Umbilical cord (tissue), 2 donors: ENCODE data around the gene LY86. TPM values are rescaled to one million over a fixed set of nuclear protein-coding genes. Genes with fewer than 3 reads are reported as not detected.

Experiments
- DNase-seq: peaks from one replicate; pipeline ENCODE4 v3.0.0-alpha.2; 2015; ENCODE audit warnings: low spot score
- total RNA-seq: library from RNA; depleted of rRNA; stranded (reverse); fragments of >200 nt; gene quantifications from one replicate; pipeline ENCODE4 v1.2.3, GENCODE V29; 2014; ENCODE audit warnings: low replicate concordance; ENCODE audit not compliant: insufficient read depth

The LY86 gene
- total RNA-seq, 1 donor from 2014 or later, result 2.2 TPM

DNA sequence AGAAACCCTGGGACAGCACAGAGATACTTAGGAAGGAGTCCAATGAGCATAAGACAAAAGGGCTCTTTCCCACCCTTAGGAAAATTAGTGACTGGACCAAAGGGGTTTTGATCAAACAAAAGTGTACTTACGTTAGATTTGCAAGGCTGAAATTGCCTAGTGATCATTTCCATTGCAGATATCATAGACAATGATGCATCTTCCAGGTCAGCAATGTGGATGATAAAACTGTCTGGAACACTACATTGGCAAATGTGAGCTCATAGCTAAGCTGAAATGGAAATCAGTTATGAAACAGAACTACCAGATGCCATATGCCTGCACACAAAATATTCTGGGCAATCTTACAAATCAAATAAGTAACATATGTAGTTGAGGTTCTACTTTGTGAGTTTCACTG lies 34.0 kb downstream of the LY86 start:
- DNase-seq, result no peak

DNA sequence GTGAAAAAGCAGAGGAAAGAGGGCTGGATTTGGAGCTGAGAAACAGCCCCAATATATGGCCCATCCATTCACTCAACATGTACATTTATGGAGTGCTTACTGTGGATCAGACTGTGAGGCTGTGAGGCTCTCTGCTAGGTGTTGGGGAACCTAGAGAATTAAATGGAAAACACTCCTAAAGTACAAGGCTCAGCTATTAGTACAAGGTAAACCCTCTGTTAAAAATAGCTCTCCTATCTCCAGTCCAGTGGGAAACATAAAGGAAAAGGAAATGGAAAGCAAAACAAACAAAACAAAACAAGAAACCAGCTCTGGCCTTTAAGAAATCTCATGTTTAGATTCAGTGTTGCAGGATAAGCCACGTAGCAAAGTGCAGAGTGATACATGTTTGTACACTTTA lies 35.0 kb downstream of the LY86 start:
- no peak for DNase-seq

DNA sequence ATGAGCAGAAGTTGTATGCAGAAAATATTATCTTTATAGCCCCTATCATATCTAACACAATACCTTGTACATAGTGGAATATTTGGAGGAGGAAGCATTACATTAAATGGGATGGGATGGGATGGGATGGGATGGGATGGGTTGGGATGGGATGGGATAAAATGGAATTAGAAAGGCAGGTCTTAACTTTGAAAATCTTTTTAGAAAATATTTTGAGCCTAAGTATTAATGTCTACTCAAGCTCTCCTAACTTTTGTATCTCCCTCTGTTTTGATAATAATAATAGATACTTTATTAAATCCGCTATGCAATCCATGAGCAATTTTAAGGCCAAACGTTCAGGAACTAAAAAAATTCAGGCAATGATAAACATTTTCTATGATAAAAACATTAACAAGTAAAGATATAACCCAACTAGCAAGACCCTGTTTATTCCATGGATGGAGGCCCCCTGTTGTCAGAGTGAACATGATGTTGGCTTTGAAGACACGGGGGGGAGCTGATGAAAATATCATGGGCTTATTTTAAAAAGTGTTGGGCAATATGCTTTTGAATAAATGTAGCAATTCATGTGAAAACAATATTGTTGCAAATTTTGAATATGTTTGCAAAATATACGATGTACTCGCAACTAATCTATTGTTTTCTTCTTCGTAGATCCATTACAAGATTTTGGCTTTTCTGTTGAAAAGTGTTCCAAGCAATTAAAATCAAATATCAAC lies 35.9 kb downstream of the LY86 start:
- no peak for DNase-seq

DNA sequence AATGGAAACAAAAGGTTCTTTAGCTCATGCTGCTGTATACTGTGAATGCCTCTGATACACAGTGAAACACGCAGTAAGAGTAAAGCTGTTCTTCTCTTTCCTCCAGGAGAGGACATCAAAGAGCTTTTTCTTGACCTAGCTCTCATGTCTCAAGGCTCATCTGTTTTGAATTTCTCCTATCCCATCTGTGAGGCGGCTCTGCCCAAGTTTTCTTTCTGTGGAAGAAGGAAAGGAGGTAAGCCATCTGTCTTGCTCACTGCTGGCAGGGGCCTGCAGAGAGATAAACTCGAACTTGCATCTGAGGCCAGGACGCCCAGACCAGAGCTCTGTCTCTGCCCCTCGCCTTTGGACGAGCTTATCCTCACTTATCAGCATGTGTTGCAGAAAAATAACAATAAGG lies 37.7 kb downstream of the LY86 start:
- peak; percentile 81 for DNase-seq

DNA sequence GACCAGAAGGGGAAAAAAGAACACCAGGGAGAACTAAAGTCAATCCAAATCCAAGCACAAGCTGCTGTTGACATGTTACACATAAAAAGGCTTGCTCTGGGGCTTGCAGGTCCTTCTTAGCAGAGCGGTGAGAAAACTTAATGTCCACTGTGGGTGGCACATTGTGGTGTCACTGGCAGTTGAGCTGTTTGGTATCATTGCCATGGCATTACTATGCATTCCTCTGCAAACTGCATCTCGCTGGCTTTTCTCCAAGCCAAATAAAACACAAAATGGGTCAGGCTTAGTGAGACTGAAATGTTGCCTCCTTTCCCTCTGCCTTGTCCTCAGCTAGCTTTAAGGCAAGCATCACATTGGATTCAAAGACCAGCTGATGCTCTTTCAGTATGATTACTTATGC lies 40.9 kb downstream of the LY86 start:
- DNase-seq, result peak; percentile 52

DNA sequence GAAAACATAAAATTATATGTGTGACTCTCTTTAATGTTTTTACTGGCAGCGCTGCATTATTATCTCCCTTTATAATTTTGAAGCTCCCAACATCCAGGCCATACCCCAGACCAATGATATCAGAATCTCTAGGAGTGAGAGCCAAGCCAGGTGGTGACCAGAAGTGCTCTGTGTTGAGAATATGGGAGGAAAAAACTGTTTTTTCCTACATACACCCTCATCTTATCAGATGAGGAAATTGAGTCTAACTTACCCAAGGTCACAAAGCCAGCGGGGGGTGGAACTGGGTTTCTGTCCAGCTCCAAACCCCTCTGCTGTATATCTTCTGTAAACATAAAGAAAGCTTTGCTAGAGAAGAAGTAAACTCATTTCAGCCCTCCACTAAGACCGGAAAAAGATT lies 42.5 kb downstream of the LY86 start:
- no peak for DNase-seq

DNA sequence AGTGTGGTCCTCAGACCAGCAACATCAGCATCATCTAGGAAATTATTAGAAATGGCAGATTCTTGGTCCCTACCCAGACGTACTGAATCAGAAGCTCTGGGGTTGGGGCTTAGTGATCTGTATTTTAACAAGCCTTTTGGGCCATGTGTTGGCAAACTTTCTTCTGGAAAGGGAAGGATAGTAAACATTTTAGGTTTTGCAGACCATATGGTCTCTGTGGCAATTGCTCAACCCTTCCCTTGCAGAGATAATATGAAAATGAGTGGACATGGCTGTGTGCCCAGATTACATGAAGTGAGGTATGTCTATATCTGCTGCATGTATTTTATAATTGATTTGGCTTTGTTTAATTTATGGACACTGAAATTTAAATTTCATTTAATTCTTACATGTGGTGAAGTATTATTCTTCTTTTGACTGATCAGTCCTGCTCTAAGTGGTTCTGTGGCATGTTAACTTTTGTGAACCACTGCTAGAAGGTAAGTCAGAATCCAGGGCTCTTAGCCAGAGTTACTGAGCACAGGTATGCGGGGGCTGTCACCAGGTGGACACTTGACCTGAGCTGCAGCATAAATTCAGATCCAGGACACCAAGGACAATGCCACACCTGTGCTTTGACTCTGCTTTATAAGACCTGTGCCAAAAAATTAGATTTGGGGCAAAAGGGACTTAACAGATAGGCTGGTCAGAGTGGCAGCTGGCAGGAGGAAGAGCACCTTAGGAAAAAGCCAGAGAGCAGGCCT lies 43.2 kb downstream of the LY86 start:
- DNase-seq, result peak; percentile 89

DNA sequence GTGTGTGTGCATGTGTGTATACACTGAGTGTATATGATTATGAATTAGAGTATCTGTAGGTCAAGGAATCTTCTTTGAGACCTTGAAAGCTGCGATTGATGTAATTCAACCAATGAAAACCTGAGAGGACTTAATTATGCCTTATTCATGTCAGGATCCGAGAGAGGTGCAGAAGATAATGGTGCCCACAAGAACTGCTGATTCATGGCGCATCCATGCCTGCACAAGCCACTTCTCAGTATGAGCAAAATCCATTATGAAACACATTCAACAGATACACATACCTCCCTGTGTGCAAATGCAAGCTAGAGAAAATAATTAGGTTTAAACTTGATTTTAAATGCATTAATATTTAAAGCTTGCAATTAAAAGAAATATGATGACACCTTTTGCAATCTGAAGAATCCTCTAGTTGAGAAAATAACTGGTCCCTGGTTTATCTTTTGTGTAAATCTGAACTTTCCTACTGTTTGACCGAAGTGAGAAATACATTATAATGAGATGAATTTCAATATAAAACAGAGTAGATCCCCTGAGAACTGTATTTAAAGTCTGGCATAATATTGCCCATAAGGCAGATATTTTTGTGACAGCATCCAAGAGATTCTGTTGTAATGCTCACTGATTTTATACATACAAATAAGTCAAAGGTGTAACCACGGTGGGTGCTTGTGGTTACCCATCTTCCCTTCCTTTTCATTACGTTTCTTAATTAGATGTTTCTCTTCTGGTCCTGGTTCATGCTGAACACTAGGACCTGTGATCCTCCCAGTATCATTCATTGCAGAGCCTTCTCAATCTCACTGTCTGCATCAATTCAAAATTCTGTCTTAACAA lies 45.6 kb downstream of the LY86 start:
- no peak for DNase-seq

DNA sequence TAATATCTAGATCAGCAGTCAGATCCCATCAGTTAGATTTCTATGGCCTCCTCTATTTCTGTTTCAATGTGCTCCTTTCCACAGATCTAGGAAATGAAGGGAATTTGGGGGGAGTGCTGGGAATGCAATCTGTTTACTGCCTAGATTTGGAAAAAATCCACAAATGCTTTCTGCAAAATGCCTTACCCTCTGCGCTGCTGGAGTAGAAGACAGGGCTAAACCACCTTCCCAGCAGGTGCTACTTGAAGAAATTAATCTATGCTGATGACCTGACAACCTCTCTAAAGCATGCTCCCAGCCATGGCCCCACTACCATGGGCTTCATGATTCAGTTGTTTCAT lies 46.2 kb downstream of the LY86 start:
- DNase-seq, result no peak

DNA sequence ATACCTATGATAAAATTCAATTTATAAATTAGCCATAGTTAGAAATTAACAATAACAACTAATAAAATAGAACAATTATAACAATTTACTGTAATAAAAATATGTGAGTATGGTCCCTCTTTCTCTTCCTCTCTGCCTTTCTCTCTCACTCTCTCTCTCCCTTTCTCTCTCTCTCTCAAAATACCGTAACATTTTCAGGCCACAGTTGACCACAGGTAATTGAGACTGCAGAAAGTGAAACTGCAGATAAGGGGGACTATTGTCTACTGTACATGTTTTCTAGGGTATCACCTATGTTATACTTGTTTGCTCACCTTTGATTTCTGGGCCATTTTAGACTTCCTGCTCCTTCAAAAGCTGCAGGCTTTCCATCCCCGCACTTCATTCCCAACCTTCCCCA lies 46.8 kb downstream of the LY86 start:
- no peak for DNase-seq

DNA sequence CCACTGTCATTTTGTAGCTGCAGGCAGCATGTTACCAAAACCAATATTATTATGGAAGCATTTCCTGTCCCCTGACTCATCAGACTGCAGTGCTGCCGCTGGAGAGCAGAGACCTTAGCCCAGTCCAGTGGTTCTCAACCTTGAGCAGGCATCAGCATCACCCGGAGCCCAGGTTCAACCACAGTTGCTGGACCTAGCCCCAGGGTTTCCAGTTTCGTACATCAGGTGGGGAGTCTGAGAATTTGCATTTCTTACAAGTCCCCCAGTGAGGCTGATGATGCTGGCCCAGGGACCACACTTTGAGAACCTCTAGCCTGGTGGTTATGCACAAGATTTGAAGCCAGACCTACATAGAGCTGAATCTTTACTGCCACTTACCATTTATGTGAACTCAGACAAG lies 47.3 kb downstream of the LY86 start:
- DNase-seq, result no peak

DNA sequence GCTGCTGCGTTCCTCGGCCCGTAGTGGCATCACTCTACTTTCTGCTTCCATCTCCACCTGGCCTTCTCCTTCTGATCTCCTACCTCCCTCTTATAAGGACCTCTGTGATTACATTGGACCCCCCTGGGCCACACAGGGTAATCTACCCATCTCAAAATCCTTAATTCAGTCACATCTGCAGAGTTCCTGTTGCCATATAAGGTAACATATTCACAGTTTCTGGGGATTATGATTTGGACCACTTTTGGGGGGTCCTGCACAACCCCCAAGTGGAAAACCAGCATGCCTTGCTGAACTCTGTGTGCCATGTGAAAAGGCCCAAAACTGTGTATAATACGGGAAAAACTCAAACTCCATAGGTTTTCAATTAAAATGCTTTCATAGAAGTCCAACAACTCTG lies 51.1 kb downstream of the LY86 start:
- no peak for DNase-seq

DNA sequence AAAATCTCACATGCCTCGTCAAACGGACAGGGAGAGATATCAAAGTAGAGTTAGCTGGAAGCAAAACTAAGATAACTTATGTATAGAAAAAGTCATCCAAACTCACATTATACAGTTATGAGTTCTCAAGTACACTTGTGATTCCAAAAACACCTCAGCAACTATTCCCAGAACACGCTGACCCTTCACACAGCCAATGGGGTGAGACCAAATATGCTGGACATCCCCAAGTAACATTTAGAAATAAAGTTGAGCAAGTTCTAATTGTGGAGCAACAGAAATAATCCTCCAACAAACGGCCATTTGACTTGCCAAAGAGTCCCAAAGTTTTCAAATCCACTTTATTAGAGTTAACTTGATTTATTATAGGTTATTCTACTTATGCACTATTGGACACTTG lies 52.4 kb downstream of the LY86 start:
- DNase-seq, result no peak

DNA sequence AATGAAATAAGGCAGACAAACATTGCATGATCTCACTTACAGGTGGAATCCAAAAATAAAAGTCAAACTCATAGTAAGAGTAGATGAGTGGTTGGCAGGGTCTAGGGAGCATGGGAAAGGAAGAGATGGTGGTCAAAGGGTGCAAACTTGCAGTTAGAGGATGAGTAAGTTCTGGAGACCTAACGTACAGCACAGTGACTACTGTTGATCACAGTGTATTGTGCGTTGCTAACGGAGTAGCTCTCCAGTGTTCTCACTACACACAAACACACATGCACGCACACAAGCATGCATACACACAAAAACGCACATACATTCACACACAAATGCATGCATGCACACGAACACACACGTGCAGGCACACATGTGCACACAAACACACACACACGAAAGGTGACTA lies 54.9 kb downstream of the LY86 start:
- DNase-seq, result no peak

DNA sequence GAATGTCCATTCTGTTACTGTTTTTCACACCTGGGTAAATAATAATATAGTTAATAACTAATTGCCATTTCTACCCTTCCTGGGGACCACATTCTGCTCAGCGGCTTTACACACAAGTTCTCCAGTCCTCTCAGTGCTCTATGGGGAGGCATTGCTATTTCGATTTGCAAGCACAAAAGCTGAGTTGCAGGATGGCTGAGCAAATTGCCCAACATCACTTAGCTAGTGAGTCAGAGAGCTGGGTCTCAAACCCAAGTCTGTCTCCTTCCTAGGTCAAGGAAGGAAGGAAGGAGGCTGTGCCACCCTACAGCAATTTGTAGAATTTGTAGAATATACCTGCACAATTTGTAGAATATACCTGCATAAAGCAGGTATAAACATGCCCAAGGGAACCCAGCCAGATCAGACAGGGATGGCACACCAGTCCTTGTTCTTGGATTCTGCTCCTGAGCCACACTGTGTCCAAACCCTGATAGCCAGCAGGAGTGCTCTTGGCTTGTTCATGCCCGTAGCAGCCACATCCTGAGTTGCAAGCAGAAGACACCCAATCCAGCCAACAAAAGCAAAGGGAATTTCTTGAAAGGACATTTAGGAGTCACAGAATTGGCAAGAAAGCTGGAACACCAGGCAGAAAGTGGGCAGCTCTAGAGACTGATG lies 56.9 kb downstream of the LY86 start:
- no peak for DNase-seq

DNA sequence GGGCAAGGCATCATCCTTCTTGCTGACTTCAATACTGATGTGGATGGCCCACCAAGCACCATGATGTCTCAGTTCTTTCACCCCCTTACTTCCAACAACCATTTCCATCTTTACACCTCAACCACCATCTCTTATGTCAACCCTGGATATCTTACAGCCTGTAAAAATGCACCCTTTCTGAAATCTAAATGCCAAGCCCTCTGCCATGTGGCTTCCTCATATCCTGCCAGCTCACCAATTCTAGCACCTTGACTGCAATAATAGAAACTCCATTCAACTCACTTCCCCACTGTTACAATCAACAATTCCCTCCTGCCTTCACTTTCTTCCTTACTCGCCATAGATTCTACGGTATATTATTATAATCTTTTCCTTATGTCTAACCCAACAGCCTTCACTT lies 57.9 kb downstream of the LY86 start:
- no peak for DNase-seq

DNA sequence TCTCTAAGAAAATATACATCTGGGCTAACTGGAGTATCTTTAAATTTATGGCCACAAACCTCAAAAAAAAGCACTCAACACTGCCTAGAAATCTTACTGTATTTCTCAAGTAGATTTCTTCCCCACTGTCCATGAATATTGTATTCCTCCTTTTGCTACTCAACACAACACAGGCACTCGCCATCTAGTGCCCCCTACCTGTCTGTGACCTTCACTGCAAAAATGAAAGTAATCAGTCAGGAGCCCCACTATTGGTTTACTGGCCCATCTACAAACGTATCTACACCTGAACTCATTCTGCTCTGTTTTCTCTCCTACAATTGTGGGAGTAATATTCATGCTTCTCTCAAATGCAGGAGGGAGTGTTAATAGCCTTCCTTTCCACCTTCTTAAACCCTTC lies 58.3 kb downstream of the LY86 start:
- DNase-seq, result no peak

DNA sequence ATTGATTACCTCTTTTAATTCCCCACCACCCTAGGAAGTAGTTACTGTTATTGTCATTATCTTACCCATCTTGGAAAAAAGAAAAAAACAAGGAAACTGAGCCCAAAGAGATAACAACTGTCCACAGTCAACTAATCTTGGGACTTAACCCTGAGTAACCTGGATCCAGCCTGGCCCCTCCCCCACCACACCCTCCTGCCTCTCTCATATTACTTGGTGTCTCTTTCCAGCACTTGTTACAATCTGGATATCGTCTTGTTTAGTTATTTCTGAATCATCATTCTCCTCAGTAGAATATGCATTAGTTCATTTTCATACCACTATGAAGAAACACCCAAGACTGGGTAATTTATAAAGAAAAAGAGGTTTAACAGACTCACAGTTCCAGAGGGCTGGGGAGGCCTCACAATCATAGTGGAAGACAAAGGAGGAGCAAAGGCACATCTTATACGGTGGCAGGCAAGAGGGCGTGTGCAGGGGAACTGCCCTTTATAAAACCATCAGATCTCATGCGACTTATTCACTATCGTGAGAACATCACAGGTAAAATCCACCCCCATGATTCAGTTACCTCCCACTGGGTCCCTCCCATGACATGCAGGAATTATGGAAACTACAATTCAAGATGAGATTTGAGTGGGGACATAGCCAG lies 60.3 kb downstream of the LY86 start:
- DNase-seq, result no peak

DNA sequence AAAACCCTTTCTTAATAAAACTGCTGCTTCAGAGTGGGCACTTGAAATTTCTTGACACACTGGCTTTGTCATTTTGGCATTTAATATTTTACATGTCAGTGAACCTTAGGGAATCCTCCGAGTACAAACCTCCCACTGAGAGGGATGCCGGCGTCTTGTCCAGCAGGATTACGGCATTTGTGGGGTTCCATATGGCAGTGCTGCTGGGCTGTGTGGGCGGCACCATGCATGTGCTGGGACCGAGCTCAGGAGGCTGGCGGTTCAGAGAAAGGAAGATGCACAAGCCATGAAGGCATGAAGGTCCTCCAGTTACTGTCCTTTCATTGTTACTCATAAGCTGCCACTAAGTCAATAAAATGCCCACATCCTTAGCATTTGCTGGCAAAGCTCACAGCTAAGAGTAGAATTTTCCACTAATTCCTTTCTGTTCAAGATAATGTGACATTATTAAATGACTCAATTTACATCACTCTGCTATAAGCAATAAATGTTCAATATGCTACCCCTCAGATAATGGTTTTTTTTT lies 61.4 kb downstream of the LY86 start:
- no peak for DNase-seq

DNA sequence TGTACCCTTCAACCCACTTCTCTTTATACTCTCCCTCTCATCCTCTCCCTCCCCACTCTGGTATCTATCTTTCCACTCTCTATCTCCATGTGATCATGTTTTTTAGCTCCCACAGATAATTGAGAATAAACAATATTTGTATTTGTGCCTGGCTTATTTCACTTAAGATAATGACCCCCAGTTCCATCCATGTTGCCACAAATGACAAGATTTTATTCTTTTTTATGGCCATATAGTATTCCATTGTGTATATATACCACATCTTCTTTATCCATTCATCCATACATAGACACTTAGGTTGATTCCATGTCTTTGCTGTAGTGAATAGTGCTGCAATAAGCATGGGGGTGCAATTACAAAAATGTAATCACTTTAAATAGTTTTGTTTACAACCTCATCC lies 62.3 kb downstream of the LY86 start:
- no peak for DNase-seq

DNA sequence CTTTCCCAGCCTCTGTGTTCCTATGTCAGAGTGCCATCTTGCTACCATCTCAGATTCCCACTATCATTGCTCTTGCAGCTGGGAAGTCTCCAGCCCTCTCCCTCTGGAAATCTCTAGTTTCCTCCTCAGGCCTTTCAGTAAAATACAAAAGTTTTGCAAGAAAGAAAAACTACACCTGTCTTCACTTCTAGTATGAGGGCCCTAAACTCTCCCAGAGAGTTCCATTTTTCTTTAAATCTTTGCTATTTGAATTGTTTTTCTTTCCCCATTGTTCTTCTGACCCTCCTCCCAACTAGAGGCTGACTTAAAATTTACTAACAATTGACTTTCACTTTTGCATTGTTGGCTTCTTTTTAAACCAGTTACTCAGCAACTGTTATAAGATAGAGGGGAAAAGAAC lies 62.8 kb downstream of the LY86 start:
- DNase-seq, result no peak
